Measurements from ENCODE around the gene PAX5.
"Not testable (repeated sequence)": the region's sequence is repeated elsewhere in the genome, so short reads cannot be mapped to it uniquely, and the experiment has no call there.

PAX5 gene

DNA sequence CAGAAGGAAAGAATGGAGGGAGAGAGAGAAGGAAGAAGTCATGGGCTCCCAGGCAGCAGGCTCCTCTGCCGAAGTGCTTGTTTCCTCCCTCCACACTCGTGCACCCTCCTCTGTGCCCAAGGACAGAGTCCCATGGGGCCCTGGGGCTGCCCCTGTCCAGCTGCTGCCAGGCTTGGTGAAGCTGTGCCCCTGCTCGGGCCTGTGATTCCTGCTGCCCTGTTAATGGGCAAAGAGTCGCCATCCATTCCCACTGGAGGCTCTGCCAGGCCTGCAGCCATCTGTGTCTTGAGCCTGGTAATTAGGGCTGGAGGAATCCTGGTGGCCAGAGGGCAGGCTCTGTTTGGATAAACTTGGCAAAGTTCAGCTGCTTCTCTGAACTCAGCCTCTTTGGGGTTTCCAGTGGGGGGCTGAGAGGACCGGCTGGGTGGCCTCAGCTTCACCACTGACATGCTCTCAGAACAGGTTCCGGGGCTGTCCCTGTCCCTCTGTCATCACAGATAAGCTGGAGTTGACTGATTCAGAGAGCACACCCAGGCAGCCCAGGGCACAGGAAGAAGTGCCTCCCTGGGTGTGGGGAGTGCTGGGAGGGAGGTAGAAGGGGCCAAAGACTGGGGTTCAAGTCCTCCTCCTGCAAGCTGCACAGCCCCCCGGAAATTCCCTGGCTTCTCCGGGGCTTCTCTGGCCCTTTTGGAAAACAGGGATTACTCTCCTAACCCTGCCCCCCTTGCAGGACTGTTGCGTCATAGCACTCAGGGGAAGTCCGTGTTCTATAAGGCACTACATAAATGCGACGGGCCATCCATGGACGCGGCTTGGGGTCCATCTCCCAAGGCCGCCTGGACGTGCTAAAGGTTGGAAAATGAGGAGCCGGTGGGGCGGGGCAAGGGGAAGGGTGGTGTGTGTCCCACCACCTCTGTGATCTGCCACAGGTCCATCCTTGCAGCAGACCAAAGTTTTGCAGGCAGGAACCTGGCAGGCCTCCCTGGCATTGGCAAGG is 154.8 kb downstream of the PAX5 start:
- DNase-seq (ENCODE audit: low spot score), result no peak

GRCh38 chr9:36877239-36877638 is 156.8 kb downstream of the PAX5 start:
- DNase-seq (ENCODE audit: low spot score), result no peak

DNA sequence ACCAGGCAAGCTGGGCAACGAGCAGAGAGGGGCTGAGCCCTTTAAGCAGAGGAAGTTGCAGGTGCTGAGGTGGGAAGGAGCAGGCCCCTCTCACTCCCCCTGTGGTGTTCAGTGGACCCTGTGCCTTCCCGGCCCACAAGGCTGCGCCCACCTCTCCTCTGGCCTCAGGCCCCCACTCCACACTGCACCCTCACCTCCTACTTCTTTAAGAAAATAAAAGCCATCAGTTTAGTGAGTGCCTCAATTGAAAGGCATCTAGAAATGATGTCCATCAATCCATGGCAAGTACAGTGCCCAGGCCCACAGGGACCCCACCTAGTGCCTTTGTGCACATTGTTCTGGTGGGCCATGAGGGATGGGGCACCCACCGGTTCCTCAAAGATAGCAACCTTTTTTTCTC is 158.0 kb downstream of the PAX5 start:
- DNase-seq (ENCODE audit: low spot score), result no peak

- peak; percentile 27 for DNase-seq (ENCODE audit: low spot score)
Measured at GRCh38 chr9:36874921-36875320, 159.1 kb downstream of the PAX5 start.

- no peak for DNase-seq (ENCODE audit: low spot score)
Measured at GRCh38 chr9:36874261-36874660, 159.8 kb downstream of the PAX5 start.

DNA sequence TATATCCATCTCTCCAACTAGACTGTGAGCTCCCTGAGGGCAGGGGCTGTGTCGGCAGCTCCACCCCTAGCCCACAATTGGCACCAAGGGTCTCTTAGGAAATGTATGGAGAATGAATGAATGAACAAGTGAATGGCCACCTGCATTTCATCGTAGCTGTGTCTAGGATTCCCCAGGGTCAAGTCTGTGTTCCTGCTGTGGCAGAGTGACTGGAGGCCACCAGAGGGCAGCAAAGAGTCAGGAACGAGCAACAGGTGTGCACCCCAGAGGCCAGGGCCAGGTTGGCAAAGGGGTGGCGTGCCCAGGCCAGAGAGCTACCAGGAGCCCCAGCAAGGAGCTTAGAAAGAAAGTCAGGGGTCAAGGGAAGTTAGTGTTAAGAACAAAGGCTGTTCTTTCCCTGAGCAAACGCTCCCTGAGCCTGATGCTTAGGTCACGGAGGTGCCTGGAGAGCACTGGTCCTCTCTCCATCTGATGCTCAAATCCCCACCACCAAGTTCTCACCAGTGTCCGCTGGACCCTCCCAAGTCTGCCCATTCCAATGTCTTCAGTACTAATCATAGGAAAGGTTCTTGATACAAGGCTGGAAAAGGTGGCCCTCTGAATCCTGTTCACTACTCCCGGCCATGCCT is 160.7 kb downstream of the PAX5 start:
- peak; percentile 85 for DNase-seq (ENCODE audit: low spot score)

DNA sequence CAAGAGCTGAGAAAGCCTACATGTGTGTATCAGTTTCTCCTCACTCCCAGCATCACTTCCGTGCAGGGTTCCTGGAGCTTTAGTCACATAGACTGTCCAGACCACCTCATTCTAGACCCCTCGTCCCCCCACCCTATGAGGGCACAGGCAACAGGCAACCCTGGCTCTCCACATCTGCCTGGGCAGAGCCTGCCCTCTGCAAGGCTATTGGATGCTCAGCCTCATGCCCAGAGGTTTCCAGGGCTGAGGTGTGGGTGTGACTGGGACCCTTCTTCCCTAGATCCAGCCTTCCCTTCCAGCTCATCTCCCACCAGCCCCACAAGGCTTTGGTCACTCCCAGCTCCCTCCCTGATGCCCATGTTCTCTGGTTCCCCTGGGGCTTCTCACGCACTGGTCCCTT is 161.4 kb downstream of the PAX5 start:
- no peak for DNase-seq (ENCODE audit: low spot score)

- no peak for DNase-seq (ENCODE audit: low spot score)
Measured at GRCh38 chr9:36871606-36872005, 162.5 kb downstream of the PAX5 start.

GRCh38 chr9:36870960-36871359 is 163.1 kb downstream of the PAX5 start:
- DNase-seq (ENCODE audit: low spot score), result no peak

- not testable (repeated sequence) for DNase-seq (ENCODE audit: low spot score)
Measured at GRCh38 chr9:36869605-36870004, 164.5 kb downstream of the PAX5 start.

- no peak for DNase-seq (ENCODE audit: low spot score)
Measured at GRCh38 chr9:36868586-36869282, 165.3 kb downstream of the PAX5 start.

- no peak for DNase-seq (ENCODE audit: low spot score)
Measured at GRCh38 chr9:36867672-36868471, 166.2 kb downstream of the PAX5 start.

- DNase-seq (ENCODE audit: low spot score), result no peak
Measured at GRCh38 chr9:36867241-36867640, 166.8 kb downstream of the PAX5 start.

DNA sequence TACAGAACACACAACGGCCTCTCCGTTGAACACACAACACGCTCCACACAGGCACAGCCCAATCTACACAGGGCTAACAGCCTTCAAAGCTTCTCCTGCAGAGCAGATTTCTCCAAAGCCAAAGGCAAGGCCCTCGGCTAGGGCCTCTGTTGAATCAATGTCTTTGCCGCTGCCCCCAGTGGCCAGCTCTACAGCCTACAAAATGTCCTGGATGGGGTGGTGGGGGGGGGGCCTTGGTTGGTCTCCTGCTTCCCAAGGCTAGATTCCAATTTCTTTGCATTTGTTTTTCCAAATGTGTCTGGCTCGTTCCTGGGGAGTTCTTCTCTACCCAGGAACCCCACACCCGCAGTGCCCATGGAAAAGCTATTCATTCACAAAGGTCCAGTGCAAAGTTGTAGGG is 167.2 kb downstream of the PAX5 start:
- no peak for DNase-seq (ENCODE audit: low spot score)

GRCh38 chr9:36865731-36866635 is 168.1 kb downstream of the PAX5 start:
- no peak for DNase-seq (ENCODE audit: low spot score)

DNA sequence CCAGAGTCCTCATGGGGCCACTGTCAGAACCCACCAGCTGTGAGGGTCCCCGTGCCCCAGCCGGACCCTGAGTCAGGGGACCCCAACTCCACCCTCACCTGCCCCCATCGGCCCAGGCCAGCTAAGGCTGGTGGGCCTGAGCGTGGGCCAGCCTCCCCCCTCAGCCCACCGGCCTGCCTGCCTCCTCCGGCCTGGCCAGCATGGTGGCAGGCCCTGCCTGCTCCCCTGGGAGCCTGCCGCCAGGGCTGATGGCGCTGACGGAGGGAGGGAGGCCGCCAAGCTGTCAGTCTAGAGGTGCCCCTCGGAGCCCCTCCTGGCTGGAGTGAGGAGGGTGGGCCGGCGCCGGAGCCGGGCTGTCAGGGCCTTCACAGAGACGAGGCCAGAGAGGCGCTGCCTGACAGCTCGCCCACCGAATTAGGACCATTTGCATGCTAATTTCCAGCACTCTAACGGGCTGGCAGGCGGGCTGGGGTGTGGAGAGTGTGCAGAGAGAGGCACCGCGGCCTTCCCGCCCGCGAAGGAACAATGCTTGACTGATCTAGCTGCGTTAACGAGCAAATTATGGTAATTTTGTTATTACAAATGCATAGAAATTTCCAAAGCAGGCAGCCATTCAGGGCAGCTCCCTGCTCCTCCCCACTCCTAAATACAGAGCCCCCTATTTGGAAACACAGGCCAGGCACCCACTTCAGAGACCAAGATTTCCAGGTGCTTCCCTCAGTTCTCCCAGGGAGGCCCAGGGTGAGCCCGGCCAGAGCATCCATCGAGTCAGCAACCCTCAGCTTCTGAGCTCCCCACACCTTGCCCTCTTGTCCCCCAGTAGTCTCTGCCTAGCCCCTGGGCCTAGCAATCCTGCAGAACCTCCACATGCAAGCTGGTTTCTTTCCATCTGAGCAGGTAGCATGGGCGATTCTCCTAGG is 169.3 kb downstream of the PAX5 start:
- no peak for DNase-seq (ENCODE audit: low spot score)

- DNase-seq (ENCODE audit: low spot score), result peak; percentile 85
Measured at GRCh38 chr9:36862206-36863145, 171.6 kb downstream of the PAX5 start.

GRCh38 chr9:36861528-36862205 is 172.4 kb downstream of the PAX5 start:
- no peak for DNase-seq (ENCODE audit: low spot score)

All from GM03348 (cell line).